Anterior cingulate cortex (tissue), 58 donors: Measurements from ENCODE around the gene SGMS1.
"Not testable (repeated sequence)": the region's sequence is repeated elsewhere in the genome, so short reads cannot be mapped to it uniquely, and the experiment has no call there.

Source experiments
- DNase-seq, 58 donors: peaks; one replicate each; lab custom pipeline; 2025; lab: John Stamatoyannopoulos, UW

The SGMS1 gene

GRCh38 chr10:50514995-50515394 is 108.8 kb downstream of the SGMS1 start:
- DNase-seq, result peak in 1 of 58 donors; percentile 18

GRCh38 chr10:50513956-50514355 is 109.8 kb downstream of the SGMS1 start:
- no peak for DNase-seq

- DNase-seq, result no peak
Observed at GRCh38 chr10:50512743-50513416, 110.9 kb downstream of the SGMS1 start.

GRCh38 chr10:50512214-50512595 is 111.6 kb downstream of the SGMS1 start:
- DNase-seq, result no peak

GRCh38 chr10:50511492-50512213 is 112.1 kb downstream of the SGMS1 start:
- DNase-seq, result no peak

- DNase-seq, result peak in 1 of 58 donors; percentile 26
Observed at GRCh38 chr10:50510517-50511473, 113.0 kb downstream of the SGMS1 start.

- no peak for DNase-seq
Observed at GRCh38 chr10:50508315-50509051, 115.3 kb downstream of the SGMS1 start.

GRCh38 chr10:50506861-50507573 is 116.7 kb downstream of the SGMS1 start:
- DNase-seq, result peak in 54 of 58 donors; percentile 16 to 94 (median 68)

- no peak for DNase-seq
Observed at GRCh38 chr10:50504389-50504788, 119.4 kb downstream of the SGMS1 start.

- no peak for DNase-seq
Observed at GRCh38 chr10:50503661-50504320, 120.0 kb downstream of the SGMS1 start.

- not testable (repeated sequence) for DNase-seq
Observed at GRCh38 chr10:50503156-50503555, 120.6 kb downstream of the SGMS1 start.

- DNase-seq, result no peak
Observed at GRCh38 chr10:50501924-50502452, 121.8 kb downstream of the SGMS1 start.

- no peak for DNase-seq
Observed at GRCh38 chr10:50501478-50501877, 122.3 kb downstream of the SGMS1 start.

GRCh38 chr10:50498465-50498864 is 125.3 kb downstream of the SGMS1 start:
- no peak for DNase-seq

GRCh38 chr10:50497758-50498157 is 126.0 kb downstream of the SGMS1 start:
- no peak for DNase-seq

- peak in 1 of 58 donors; percentile 21 for DNase-seq
Observed at GRCh38 chr10:50496228-50496627, 127.5 kb downstream of the SGMS1 start.

- DNase-seq, result no peak
Observed at GRCh38 chr10:50490241-50490640, 133.5 kb downstream of the SGMS1 start.

- DNase-seq, result not testable (repeated sequence)
Observed at GRCh38 chr10:50484550-50484949, 139.2 kb downstream of the SGMS1 start.
